GM23338 (cell line): ENCODE data around the gene USH2A. TPM values are rescaled to one million over a fixed set of nuclear protein-coding genes. Genes with fewer than 3 reads are reported as not detected.

Source experiments
- ATAC-seq: fragments of 200-7000 bp; cut with Tn5 transposase; 3 replicates; pipeline ENCODE4 v1.9.1; 2020
- DNase-seq: peaks from one replicate; pipeline ENCODE4 v3.0.0-alpha.2; 2015; ENCODE audit warnings: low spot score
- H2AFZ ChIP-seq: fragments of 200-600 bp; sonication (generic); 2 replicates; pipeline ENCODE4 v1.8.0; 2016; ENCODE audit warnings: antibody characterized with exemption, mild to moderate bottlenecking, moderate library complexity
- H3F3A ChIP-seq: fragments of 200-600 bp; sonication (generic); replicated peaks from 2 replicates; pipeline ENCODE4 v1.8.0; 2017; ENCODE audit warnings: antibody characterized with exemption, mixed run types, low read depth
- H3K27ac ChIP-seq: fragments of 200-600 bp; sonication (generic); 2 replicates; pipeline ENCODE4 v1.6.1; 2016; ENCODE audit warnings: low read depth
- H3K27me3 ChIP-seq: fragments of 200-600 bp; sonication (generic); 2 replicates; pipeline ENCODE4 v1.8.0; 2016; ENCODE audit warnings: mild to moderate bottlenecking, mixed run types, moderate library complexity; ENCODE audit not compliant: insufficient read depth
- H3K36me3 ChIP-seq: fragments of 200-600 bp; sonication (generic); 2 replicates; pipeline ENCODE4 v1.8.0; 2016; ENCODE audit warnings: mild to moderate bottlenecking; ENCODE audit not compliant: insufficient read depth
- H3K4me1 ChIP-seq: fragments of 200-600 bp; sonication (generic); 2 replicates; pipeline ENCODE4 v1.8.0; 2016; ENCODE audit warnings: mild to moderate bottlenecking, moderate library complexity; ENCODE audit not compliant: insufficient read depth
- H3K4me2 ChIP-seq: fragments of 200-600 bp; sonication (generic); 2 replicates; pipeline ENCODE4 v1.7.1; 2017; ENCODE audit warnings: mixed run types
- H3K4me3 ChIP-seq: fragments of 200-600 bp; sonication (generic); 2 replicates; pipeline ENCODE4 v1.6.1; 2016; ENCODE audit warnings: mixed run types
- H3K79me2 ChIP-seq: fragments of 200-600 bp; sonication (generic); replicated peaks from 2 replicates; pipeline ENCODE4 v1.8.0; 2017; ENCODE audit warnings: mild to moderate bottlenecking; ENCODE audit not compliant: insufficient read depth
- H3K9me2 ChIP-seq: fragments of 200-600 bp; sonication (generic); 2 replicates; pipeline ENCODE4 v1.8.0; 2017; ENCODE audit not compliant: insufficient read depth
- H4K20me1 ChIP-seq: fragments of 200-600 bp; sonication (generic); replicated peaks from 2 replicates; pipeline ENCODE4 v1.8.0; 2017; ENCODE audit warnings: mild to moderate bottlenecking; ENCODE audit not compliant: insufficient read depth
- H3K27ac Mint-ChIP-seq: 2 replicates; pipeline ENCODE4 v1.8.0; 2020; ENCODE audit warnings: inconsistent platforms, mild to moderate bottlenecking, moderate library complexity, mixed read lengths
- H3K27me3 Mint-ChIP-seq: 3 replicates; pipeline ENCODE4 v1.8.0; 2022; ENCODE audit warnings: low read depth, mild to moderate bottlenecking, moderate library complexity, mixed read lengths, inconsistent platforms; ENCODE audit not compliant: insufficient read depth, poor library complexity
- H3K36me3 Mint-ChIP-seq: 3 replicates; pipeline ENCODE4 v1.8.0; 2021; ENCODE audit warnings: low read depth, mild to moderate bottlenecking, inconsistent platforms, moderate library complexity, mixed read lengths
- H3K4me1 Mint-ChIP-seq: 3 replicates; pipeline ENCODE4 v1.8.0; 2020; ENCODE audit warnings: mild to moderate bottlenecking, inconsistent platforms, mixed read lengths
- H3K4me3 Mint-ChIP-seq: 3 replicates; pipeline ENCODE4 v1.8.0; 2021; ENCODE audit warnings: moderate library complexity, mild to moderate bottlenecking, inconsistent platforms, mixed read lengths
- H3K9me3 Mint-ChIP-seq: 3 replicates; pipeline ENCODE4 v1.8.0; 2020; ENCODE audit warnings: moderate library complexity, mild to moderate bottlenecking, inconsistent platforms, mixed read lengths
- CREB1 ChIP-seq: fragments of 250-450 bp; sonication (Bioruptor Pico); IDR thresholded peaks from 2 replicates; pipeline ENCODE4 v1.5.0; 2020; ENCODE audit warnings: low read depth, mild to moderate bottlenecking, moderate library complexity
- EZH2 ChIP-seq: fragments of 200-600 bp; sonication (generic); IDR thresholded peaks from one replicate; pipeline ENCODE4 v1.8.0; 2017; ENCODE audit warnings: antibody characterized with exemption, mild to moderate bottlenecking, low read depth; ENCODE audit not compliant: unreplicated experiment
- JUNB ChIP-seq: IDR thresholded peaks from one replicate; pipeline ENCODE4 v1.6.1; 2016; ENCODE audit warnings: antibody characterized with exemption; ENCODE audit not compliant: unreplicated experiment
- NANOG ChIP-seq: IDR thresholded peaks from 2 replicates; pipeline ENCODE4 v1.6.1; 2016; ENCODE audit warnings: antibody characterized with exemption, borderline replicate concordance
- STAT1 ChIP-seq: IDR thresholded peaks from one replicate; pipeline ENCODE4 v1.6.1; 2016; ENCODE audit warnings: antibody characterized with exemption; ENCODE audit not compliant: unreplicated experiment
- ZNF331 ChIP-seq: fragments of 250-450 bp; sonication (Bioruptor Pico); IDR thresholded peaks from 2 replicates; pipeline ENCODE4 v1.5.0; 2020; ENCODE audit warnings: low read depth, mild to moderate bottlenecking, moderate library complexity
- polyA plus RNA-seq: library from polyadenylated mRNA; unstranded; fragments of >200 nt; fragmentation: Nextera tagmentation; extraction: Ambion mirVana; gene quantifications from 2 replicates; pipeline ENCODE4 v1.2.1, GENCODE V29; 2016
- total RNA-seq: library from RNA; depleted of rRNA; stranded (reverse); fragments of >200 nt; shearing (Covaris generic); gene quantifications from 2 replicates; pipeline ENCODE4 v1.2.3, GENCODE V29; 2014
- TF ChIP-seq, protein P1 (sequence below): IDR thresholded peaks from one replicate; pipeline ENCODE4 v1.6.1; 2018; ENCODE audit warnings: antibody characterized with exemption; ENCODE audit not compliant: unreplicated experiment
- TF ChIP-seq, protein P2 (sequence below): fragments of 250-450 bp; sonication (Bioruptor Pico); IDR thresholded peaks from 2 replicates; pipeline ENCODE4 v1.5.0; 2020; ENCODE audit warnings: mild to moderate bottlenecking, moderate library complexity

Gene USH2A
- total and polyA plus RNA-seq, 2 experiments from 2014 or later: 0.03 TPM

DNA sequence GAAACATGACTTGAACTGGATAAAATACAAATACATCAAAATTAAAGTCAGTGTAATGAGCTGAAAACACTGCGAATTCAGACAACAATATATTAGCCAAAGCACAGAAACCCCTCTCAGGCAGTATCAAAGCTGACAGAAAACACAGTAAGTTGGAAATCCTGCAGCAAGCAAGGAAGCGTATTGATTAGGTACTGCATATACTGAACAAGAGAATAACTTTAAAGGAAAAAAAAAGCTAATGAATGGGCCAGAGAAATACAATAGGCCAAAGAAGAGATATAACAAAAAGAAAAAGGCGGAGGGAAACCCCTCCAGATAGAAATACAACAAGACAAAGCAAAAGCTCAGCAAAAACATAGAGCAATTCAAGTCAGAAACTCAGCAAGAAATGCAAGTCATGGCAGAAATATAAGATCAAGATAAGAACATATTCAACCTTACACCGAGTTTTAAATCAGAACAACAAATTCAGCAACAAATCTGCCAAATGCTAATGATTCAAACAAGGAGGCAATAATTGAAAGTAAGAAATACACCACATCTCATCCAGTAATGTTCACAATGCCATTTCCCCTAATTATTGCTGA, 299.0 kb downstream of the USH2A start (continued):
- TF ChIP-seq, protein P1, sequence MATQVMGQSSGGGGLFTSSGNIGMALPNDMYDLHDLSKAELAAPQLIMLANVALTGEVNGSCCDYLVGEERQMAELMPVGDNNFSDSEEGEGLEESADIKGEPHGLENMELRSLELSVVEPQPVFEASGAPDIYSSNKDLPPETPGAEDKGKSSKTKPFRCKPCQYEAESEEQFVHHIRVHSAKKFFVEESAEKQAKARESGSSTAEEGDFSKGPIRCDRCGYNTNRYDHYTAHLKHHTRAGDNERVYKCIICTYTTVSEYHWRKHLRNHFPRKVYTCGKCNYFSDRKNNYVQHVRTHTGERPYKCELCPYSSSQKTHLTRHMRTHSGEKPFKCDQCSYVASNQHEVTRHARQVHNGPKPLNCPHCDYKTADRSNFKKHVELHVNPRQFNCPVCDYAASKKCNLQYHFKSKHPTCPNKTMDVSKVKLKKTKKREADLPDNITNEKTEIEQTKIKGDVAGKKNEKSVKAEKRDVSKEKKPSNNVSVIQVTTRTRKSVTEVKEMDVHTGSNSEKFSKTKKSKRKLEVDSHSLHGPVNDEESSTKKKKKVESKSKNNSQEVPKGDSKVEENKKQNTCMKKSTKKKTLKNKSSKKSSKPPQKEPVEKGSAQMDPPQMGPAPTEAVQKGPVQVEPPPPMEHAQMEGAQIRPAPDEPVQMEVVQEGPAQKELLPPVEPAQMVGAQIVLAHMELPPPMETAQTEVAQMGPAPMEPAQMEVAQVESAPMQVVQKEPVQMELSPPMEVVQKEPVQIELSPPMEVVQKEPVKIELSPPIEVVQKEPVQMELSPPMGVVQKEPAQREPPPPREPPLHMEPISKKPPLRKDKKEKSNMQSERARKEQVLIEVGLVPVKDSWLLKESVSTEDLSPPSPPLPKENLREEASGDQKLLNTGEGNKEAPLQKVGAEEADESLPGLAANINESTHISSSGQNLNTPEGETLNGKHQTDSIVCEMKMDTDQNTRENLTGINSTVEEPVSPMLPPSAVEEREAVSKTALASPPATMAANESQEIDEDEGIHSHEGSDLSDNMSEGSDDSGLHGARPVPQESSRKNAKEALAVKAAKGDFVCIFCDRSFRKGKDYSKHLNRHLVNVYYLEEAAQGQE: no peak
- TF ChIP-seq ZNF331 (CRISPR knock-in tag): no peak

DNA sequence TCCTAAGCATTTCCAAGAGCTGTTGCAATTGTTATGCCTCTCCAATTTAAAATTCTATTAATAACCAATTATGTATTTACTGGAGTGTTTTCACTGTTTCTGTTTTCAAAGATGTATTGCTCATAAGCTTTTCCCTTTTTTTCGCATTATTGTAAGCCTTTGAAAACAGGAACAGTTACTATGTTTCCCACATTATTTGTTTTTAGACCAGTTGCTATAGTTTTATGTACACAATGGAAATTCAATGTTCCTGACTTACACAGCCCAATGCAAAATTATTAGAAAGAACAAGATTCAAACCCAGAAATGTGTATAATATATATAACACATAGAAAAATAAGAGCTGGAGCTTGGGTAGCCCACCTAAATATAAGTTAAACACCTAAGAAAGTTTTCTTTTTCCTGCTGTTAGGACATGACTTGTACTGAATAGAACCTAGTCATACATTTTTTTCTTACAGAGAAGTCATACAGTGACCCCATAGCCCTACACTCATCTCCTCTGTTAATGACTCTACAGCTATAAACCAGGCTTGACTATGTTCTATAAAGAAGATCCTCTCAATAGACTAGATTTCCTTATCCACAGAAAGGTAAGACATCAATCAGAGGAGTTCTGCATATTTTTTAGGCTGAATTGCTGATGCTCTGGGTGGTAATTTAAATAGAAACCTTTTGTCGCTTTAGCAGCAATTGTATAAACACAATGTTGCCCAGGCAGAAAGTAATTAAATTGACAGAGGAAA, 299.6 kb downstream of the USH2A start:
- ATAC-seq (no peak), DNase-seq (no peak)
- no peaks in the 10 kb centered on the region for H4K20me1 ChIP-seq
- Mint-ChIP-seq H3K9me3 (peaks cover 7% of the 10 kb centered on the region; the same call in 2 of the 3 replicates), H3K27me3 (no peaks in the 10 kb centered on the region), H3K36me3 (no peaks in the 10 kb centered on the region), H3K4me3 (no peak overlapping the region), H3K27ac (no peak overlapping the region), H3K4me1 (peaks cover 3% of the 10 kb centered on the region; the same call in 1 of the 3 replicates)
- H3K9me2 ChIP-seq: no peaks in the 10 kb centered on the region
- no peaks in the 10 kb centered on the region for H3K27me3 ChIP-seq
- no peaks in the 10 kb centered on the region for H3K4me1 ChIP-seq
- H3K27ac ChIP-seq: no peak overlapping the region
- H2AFZ ChIP-seq: no peak overlapping the region
- H3K4me2 ChIP-seq: no peak overlapping the region
- no peaks in the 10 kb centered on the region for H3F3A ChIP-seq
- H3K36me3 ChIP-seq: no peaks in the 10 kb centered on the region; the same call in 1 of the 2 replicates
- H3K4me3 ChIP-seq: no peak overlapping the region
- H3K79me2 ChIP-seq: no peaks in the 10 kb centered on the region
- no peak for TF ChIP-seq CREB1 (CRISPR knock-in tag)
- TF ChIP-seq, protein P2, sequence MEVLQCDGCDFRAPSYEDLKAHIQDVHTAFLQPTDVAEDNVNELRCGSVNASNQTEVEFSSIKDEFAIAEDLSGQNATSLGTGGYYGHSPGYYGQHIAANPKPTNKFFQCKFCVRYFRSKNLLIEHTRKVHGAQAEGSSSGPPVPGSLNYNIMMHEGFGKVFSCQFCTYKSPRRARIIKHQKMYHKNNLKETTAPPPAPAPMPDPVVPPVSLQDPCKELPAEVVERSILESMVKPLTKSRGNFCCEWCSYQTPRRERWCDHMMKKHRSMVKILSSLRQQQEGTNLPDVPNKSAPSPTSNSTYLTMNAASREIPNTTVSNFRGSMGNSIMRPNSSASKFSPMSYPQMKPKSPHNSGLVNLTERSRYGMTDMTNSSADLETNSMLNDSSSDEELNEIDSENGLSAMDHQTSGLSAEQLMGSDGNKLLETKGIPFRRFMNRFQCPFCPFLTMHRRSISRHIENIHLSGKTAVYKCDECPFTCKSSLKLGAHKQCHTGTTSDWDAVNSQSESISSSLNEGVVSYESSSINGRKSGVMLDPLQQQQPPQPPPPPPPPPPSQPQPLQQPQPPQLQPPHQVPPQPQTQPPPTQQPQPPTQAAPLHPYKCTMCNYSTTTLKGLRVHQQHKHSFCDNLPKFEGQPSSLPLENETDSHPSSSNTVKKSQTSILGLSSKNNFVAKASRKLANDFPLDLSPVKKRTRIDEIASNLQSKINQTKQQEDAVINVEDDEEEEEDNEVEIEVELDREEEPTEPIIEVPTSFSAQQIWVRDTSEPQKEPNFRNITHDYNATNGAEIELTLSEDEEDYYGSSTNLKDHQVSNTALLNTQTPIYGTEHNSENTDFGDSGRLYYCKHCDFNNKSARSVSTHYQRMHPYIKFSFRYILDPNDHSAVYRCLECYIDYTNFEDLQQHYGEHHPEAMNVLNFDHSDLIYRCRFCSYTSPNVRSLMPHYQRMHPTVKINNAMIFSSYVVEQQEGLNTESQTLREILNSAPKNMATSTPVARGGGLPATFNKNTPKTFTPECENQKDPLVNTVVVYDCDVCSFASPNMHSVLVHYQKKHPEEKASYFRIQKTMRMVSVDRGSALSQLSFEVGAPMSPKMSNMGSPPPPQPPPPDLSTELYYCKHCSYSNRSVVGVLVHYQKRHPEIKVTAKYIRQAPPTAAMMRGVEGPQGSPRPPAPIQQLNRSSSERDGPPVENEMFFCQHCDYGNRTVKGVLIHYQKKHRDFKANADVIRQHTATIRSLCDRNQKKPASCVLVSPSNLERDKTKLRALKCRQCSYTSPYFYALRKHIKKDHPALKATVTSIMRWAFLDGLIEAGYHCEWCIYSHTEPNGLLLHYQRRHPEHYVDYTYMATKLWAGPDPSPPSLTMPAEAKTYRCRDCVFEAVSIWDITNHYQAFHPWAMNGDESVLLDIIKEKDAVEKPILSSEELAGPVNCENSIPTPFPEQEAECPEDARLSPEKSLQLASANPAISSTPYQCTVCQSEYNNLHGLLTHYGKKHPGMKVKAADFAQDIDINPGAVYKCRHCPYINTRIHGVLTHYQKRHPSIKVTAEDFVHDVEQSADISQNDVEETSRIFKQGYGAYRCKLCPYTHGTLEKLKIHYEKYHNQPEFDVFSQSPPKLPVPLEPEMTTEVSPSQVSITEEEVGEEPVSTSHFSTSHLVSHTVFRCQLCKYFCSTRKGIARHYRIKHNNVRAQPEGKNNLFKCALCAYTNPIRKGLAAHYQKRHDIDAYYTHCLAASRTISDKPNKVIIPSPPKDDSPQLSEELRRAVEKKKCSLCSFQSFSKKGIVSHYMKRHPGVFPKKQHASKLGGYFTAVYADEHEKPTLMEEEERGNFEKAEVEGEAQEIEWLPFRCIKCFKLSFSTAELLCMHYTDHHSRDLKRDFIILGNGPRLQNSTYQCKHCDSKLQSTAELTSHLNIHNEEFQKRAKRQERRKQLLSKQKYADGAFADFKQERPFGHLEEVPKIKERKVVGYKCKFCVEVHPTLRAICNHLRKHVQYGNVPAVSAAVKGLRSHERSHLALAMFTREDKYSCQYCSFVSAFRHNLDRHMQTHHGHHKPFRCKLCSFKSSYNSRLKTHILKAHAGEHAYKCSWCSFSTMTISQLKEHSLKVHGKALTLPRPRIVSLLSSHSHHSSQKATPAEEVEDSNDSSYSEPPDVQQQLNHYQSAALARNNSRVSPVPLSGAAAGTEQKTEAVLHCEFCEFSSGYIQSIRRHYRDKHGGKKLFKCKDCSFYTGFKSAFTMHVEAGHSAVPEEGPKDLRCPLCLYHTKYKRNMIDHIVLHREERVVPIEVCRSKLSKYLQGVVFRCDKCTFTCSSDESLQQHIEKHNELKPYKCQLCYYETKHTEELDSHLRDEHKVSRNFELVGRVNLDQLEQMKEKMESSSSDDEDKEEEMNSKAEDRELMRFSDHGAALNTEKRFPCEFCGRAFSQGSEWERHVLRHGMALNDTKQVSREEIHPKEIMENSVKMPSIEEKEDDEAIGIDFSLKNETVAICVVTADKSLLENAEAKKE (CRISPR knock-in tag): no peak
- TF ChIP-seq NANOG: no peak
- TF ChIP-seq, protein P1: no peak
- no peak for TF ChIP-seq JUNB
- no peak for TF ChIP-seq EZH2
- no peak for TF ChIP-seq STAT1
